HG02840 (cell line): Measurements from ENCODE around the gene MTHFD1L.

Experiments
- ATAC-seq: cut with Tn5 transposase; IDR thresholded peaks from one replicate; pipeline ENCODE4 v1.9.1; 2021; ENCODE audit warnings: mild to moderate bottlenecking, moderate library complexity, moderate number of reproducible peaks; ENCODE audit not compliant: unreplicated experiment, low FRiP score

Gene MTHFD1L

DNA sequence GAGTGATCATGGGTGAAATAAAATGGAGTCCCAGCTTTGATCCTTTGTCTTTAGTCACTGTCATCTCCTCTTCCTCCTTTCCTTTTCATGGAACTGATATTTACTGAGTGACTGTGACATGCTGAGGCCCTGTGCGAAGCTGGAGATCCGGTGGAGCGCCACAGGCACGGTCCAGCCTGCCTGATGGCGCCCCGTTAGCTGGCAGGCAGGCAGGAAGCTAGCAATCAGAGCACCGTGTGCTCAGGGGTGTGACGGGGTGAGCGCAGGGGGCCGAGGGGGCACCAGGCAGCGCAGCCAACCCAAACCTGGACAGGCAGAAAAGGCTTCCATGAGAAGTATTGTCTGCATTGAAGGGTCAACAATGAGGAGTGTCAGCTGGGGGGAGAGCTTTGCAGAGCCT is 274.0 kb downstream of the MTHFD1L start:
- ATAC-seq = no peak

DNA sequence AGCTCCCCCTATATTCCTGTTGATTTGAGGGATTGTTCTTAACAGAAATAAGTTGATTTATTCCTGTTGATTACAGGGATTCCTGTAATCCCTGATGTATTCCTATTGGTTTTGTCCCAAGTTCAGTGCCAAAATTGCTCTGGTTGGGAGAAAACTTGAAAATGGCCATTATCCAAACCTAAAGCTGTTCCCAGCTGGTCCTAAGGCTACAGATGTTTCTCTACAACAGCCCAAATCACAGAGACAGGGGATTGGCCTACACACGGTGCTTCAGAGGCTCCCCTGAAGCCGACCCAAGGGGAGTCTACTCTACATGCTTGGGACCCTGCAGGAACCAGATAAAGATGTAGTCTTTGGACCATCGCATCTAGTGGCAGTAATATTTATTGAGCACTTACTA is 275.3 kb downstream of the MTHFD1L start:
- ATAC-seq = no peak

DNA sequence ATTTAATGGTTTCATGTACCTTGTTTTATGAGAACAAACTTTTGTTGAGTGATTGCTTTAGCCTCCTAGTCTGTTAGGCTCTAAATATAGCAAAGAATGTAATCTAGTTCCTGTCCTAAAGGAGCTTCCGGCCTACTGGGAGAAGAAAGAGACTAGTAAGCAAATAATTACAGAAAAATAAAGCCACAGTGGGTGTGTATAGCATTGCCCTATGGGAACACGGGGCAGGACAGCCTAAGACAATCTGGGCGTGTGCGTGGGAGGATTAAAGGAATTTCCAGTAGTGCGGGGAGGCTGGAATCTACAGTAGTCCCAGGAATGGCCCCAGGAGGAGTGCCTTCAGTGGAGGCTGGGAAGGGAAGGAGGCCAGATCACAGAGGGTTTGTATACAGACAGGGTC is 276.2 kb downstream of the MTHFD1L start:
- ATAC-seq = no peak

DNA sequence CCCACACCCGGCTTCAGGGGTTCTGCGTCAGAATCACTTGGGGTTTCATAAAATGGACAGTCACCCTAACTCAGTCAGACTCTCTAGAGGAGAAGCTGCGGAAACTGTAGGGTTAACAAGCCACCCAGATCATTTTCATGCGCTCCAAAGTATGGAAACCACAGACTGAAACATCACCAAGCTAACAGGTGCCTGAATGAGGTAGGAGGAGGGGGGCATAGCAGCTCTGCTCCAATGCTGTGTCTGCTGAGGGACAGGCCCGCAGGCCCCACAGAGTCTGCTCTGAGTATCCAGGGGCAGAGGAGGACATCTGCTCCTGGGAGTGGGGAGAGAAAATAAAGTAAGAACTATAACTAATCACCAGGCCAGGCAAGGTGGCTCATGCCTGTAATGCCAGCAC is 277.2 kb downstream of the MTHFD1L start:
- no peak for ATAC-seq

DNA sequence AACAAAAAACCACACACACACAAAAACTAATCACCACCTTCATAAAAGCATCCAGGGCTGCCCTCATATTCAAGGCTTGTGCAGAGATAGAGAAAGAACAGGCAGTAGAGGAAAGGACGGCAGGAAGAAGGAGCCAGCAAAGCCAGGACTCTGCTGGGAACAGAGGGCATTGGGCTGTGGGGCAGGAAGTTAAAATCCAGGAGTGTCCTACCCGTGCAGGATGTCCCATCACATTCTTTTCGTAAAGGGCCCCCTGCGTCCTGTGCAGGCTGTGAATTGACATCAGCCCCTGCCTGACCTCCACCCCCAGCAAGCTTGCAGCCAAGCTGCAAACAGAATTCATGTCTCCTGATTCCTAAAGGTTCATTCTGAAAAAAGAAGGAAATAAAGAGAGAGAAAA is 277.8 kb downstream of the MTHFD1L start:
- ATAC-seq = no peak

GRCh38 chr6:151143806-151144205 is 278.3 kb downstream of the MTHFD1L start:
- ATAC-seq = no peak

DNA sequence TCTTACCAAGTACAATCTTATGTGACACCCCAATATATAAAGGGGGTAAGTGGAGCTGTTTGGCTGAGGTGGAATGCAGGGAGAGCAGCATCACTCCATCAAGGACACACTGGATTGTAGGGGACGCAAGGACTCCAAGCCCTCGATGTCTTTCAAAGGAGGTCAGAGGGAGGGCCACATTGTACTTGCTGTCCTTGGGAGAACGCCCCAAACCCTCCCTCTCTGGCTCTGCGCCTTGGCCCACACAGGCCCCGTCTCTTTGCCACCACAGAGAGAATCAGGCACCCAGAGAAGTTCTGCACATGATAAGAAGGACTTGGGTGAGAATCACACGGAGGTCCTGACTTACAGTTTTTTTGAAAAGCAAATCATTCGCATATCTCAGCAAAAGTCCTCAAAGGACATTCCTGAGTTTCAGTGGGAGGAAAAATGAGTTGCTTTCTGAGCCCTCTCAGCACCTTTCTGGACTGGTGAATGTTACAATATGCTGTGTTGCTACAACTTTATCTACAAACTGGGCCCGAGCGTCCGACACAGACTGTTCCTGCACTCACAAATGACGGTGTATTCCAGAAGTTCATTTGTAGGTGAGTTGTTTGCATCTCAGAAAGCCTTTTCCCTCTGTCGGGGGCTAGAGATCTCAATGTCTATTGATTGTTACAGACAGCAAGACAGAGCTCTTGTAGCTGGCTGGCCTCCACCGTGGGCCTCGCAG is 281.8 kb downstream of the MTHFD1L start:
- ATAC-seq = no peak

DNA sequence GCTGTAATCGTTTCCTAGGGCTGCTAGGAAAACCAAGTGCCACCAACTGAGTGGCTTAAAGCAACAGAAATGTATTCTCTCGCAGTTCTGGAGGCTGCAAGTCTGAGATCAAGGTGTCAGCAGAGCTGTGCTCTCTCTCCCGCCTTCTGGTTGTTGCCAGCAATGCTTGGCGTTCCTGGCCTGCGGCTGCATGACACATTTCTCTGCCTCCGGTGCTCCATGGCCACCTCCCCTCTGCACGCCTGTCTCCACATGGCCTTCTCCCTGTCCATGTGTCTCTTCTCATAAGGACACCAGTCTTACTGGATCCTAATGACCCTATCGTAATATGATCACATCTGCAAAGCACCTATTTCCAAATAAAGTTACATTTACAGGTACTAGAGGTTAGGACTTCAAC is 282.6 kb downstream of the MTHFD1L start:
- ATAC-seq = no peak

DNA sequence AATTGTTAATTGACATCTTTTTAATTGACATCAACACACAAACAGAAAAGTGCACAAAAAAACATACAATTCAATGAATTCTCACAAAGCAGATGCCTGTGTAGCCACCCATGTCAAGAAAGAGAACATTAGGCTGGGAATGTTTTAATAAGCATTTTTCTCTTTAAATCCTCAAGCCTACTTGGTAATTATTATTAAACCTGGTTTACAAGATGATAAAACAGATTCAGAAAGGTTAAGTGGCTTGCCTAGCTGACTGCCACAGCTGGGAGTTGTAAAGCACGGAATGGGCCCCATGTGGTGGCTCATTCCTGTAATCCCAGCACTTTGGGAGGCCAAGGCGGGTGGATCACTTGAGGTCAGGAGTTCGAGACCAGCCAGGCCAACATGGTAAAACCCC is 284.3 kb downstream of the MTHFD1L start:
- ATAC-seq = no peak
